Activated naive CD4-positive, alpha-beta T cell treated with anti-CD3 and anti-CD28 coated beads, Interleukin-2, amount 50 U/mL, for 16 hours (primary cell): Measurements from ENCODE around the gene TLK1.
"Not testable (repeated sequence)": the region's sequence is repeated elsewhere in the genome, so short reads cannot be mapped to it uniquely, and the experiment has no call there.

Experiments
- DNase-seq: peaks from one replicate; pipeline ENCODE4 v3.0.0-alpha.2; 2020

Gene TLK1

DNA sequence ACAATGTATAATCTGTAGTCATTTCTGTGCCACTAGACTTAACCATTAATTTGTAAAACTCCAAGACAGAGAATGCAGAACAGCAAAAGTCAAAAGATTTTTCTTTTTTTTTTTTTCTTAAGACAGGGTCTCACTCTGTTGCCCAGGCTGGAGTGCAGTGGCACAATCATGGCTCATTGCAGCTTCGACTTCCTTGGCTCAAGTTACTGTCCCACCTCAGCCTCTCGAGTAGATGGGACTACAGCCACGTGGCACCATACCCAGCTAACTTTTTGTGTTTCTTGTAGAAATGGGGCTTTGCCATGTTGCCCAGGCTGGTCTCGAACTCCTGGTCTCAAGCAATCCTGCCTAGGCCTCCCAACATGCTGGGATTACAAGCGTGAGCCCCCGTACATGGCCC lies 80.1 kb downstream of the TLK1 start:
- DNase-seq, result no peak

DNA sequence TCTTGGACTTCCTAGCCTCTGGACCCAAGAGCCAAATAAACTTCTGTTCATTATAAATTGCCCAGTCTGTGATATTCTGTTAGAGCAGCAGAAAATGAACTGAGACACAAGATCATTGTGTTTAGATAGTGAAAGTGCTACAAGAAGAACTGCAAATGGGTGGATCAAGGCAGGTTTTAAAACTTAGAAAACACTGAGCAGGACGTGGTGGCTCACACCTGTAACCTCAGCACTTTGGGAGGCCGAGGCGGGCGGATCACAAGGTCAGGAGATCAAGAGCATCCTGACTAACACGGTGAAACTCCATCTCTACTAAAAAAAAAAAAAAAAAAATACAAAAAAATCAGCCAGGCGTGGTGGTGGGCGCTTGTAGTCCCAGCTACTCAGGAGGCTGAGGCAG lies 84.3 kb downstream of the TLK1 start:
- DNase-seq, result not testable (repeated sequence)

DNA sequence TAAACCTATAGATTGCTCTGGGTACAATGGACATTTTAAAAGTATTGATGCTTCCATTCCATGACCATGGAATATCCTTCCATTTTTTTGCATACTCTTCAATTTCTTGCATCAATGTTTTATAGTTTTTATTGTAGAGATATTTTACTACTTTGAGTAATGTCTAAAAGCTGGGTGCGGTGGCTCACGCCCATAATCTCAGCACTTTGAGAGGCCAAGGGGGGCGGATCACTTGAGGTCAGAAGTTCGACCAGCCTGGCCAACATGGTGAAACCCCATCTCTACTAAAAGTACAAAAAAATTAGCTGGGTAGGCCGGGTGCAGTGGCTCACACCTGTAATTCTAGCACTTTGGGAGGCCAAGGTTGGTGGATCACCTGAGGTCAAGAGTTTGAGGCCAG lies 88.5 kb downstream of the TLK1 start:
- DNase-seq, result no peak

DNA sequence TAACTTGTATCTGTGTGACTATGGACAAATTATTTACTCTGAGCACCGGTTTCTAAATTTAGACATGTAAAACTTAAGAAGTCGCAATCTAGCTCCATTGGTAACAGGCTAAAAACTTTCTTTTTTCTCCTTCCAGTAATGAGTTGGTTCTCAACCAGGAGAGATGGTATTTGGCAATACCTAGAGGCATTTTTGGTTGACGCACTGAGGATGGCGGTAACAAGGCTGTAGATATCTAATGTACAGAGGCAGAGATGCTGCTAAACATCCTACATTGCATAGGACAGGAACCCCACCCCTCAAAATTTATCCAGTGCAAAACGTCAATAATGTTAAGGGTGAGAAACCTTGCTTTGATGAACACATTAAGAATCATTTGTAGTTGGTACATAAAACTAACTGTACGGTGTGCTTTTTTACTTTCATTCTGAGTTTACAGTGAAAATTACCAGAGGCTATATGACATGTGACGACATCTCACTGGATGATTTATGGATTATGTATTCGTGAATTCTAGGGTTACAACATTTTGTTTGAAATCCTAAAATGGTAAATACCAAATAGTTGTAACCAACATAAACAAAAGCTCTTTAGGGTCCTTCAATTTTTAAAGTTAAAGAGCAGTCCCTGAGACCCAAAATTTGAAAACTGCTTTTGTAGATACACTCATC lies 91.3 kb downstream of the TLK1 start:
- no peak for DNase-seq

DNA sequence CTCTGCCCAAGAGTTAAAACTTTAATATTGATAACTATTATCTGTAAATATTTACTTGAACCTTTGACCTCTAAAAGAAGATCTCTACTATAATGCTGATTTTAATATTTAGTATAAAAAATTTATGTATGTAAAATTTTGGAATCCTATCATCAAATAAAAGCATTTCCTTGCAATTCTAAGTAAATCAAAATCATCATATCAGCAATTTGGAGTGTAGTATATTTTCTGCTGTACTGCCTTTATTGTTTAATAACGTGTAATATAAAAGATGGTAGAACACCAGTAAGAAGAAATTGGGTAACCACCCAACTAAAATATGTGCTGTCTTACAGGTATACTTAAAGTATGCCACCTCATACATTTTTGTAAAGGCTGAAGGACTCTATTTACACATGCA lies 94.6 kb downstream of the TLK1 start:
- no peak for DNase-seq

DNA sequence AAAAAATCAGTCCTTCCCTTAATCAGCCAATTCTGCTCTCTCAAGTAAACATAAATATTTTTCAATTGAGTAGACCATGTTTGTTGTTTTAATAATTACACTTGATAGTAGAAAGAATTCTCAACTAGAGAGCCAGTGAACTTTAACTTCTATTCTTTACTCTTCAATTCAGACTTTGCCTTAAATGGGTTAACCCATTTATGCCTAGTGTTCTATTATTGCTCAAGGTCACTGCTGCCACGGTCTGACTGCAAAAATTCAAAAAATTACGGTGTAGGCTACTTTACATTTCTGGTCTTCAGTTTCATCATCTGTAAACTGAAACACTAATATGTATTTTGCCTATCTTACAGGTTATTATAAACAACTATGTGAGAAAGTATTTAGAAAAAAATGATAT lies 103.1 kb downstream of the TLK1 start:
- no peak for DNase-seq

DNA sequence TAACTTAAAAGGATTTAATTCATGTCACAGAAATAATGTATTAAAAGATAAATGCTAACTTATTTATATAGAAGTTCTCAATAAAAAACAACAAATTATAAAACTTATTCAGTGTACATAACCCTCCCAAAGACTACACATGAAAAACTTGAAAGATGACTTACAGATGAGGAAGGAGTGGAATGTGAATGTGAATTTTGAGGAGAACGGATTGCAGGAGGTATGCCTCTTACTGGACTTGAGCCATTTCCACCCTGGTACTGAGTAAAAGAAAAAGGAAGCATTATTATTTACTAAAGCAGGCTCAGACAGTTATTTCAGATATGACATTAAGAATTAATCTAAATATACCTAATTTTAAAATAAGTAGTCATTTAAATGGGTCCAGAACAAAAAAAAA lies 104.4 kb downstream of the TLK1 start:
- DNase-seq, result no peak

DNA sequence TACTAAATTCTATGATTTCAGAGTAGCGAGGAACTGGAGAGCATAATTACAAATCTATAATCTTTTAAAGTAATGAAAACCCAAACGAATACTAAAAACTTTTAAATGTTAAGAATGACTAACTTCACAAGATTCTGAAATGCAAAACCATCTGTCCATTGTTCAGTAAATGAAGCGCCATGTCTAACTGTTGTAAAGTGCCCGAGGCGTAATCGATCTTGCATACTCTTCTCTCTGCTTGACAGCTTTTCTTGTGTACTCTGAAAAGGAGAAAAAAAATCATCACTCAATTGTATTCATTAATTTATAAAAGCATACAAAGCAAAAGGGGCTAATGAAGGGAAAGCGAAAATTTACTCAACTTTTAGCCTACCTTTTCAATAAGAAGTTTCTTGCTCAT lies 111.0 kb downstream of the TLK1 start:
- no peak for DNase-seq

DNA sequence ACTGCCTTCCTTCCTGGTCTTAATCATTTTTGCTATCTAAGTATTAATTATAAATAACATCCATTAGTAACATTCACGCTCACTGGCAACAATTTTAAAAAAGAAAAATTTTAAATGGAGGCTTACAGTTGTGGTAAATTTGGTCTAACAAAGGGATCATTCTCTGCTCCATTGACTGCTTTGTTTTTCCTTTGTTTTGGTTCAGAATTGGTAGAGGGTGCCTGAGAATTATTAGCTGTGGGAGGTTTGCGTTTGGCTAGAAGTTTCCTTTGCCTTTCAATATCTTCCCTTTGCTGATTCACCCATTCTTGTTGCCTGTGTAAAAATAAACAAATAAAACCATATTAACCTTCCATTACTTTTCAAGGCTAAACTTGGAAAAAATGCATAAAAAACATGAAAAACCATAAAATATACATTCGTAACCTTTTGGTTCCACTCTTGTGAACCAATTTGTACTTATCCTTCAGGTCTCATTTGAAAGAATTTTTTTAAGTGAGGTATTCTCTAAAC lies 114.6 kb downstream of the TLK1 start:
- DNase-seq, result no peak

DNA sequence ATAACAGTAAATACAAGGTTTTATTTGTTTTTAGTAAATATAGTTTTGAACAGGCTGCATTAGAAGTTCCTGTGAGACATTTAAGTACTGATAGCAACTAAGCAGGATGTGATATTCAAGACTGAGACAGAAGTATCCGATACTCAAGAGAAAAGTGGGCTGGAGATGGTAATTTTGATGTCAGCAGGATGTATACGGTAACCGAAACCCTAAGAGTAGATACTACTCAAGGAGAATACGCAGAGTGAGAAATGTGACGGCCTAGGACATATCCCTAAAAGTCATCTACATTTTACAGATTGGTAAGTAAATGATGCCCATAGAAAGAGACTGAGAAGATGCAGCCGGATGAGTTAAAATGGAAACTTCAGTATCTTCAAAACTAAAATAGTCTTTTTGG lies 116.3 kb downstream of the TLK1 start:
- DNase-seq, result no peak

DNA sequence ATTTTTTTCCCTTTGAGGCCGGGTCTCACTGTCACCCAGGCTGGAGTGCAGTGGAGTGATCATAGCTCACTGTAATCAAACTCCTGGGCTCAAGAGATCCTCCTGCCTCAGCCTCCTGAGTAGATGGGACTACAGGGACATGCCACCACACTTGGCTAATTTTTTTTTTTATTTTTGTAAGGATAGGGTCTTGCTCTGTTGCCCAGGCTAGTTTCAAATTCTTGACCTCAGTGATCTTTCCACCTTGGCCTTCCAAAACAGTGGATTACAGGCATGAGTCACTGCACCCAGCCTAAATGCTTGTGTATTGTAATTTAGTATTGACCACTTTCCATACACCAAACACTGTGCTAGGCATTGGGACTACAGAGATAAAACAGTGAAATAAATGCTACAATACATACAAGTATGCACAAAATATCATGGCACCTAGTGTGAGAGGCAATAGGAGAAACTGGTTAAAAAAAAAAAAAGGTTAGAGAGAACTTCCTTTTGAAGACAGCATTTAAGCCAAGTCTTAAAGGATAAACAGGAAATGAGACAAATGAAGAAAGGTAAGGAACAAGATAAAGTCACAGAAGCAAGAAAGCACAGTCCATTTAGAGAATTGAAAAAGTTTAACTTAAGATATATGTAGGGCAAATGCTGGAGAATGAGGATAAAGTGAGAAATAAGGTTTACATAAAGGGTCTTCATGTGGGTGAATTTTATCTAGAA lies 118.3 kb downstream of the TLK1 start:
- no peak for DNase-seq

DNA sequence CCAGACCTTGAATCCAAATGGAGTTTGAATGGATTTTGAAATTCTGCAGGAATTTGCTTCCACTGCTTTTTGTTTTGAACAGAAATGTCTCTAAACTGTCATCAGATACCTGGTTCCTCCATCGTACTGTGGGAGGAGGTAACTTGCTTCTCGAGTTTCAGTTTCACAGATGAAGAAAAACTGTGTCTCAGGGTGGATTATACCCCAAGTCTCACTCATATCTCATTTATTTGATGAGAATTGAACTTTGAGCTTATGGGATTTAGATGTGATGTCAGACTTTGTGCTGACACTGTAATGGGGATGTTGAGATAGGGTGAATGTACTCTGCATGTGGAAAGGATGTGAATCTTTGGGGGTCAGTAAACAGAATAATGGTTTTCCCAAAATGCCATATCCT lies 124.2 kb downstream of the TLK1 start:
- no peak for DNase-seq

DNA sequence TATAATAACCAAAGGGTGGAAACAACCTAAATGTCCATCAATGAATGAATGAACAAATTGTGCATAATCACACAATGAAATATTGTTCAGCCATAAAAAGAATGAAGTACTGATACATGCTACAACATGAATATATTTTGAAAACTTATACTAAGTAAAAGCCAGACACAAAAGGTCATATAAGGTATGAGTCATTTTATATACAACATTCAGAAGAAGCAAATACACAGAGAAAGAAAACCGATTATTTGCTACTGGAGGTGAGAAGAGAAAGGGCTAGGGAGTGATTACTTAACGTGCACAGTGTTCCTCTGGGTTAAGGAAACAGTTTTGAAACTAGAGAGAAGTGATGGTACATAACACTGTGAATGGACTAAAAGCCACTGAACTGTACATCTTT lies 126.4 kb downstream of the TLK1 start:
- DNase-seq, result no peak

DNA sequence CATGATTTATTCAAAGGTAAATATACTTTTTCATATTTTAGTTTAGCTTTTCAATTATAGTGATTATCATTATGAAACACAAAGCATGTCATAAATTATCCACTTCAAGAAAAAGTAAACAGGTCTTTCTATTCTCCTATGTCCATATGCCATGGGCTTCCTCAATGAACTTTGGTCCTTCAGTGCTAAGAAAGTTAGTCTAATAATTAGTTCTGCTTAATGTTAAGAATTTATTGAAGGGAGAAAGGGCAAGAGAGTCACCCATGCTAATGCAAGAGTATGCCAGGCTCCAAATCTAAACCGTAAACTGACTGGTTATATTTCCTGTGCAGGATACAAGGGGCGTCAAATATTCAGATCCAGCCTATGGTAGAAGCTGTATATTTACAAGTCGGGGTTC lies 135.5 kb downstream of the TLK1 start:
- DNase-seq, result no peak

DNA sequence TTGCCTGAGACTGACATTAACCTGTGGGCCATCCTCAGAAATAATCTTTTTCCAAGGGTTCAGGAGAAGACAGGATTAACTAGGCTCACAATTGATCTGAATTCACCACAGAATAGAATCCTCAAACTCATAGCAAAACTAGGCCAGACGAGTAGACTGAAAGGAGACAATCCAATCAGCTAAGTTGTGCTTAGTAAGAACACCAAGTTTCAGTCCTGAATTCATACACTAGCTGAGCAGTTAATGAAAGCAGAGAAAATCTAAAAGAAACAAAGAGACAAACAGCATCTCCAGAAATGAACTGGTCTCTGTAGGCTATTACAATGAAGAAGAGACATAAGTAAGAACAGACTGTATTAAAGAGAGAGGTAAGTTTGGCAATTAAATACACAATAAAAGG lies 142.2 kb downstream of the TLK1 start:
- DNase-seq, result no peak

DNA sequence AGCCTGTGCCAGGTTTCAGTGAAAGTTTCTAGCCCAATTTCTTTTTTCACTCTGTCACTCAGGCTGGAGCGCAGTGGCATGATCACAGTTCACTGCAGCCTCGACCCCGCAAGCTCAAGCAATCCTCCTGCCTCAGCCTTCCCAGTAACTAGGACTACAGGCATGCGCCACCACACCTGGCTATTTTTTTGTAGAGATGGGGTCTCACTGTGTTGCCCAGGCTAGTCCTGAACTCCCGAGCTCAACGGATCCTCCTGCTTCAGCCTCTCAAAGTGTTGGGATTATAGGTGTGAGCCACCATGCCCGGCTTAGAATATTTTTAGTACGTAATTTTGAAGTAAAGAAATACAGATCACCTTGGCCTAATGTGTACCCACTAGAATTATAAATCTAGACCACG lies 144.6 kb downstream of the TLK1 start:
- DNase-seq, result no peak

DNA sequence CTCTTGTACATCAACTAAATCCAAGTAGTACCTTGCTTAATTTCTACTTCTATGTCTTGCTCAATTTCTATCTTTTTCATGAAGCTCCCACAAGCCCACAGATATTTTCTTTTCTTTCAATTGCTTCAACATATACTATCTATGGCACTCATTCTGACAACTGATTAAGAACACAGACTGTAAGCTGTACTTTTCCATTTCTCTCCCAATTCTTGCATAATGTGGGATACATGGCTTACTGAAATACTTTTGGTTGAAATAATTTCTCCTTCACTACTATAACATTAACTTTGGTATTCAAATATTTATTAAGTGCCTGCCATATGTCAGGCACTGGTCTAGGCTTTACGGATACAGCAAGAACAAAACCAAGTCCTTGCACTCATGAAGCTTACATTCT lies 146.8 kb downstream of the TLK1 start:
- no peak for DNase-seq

DNA sequence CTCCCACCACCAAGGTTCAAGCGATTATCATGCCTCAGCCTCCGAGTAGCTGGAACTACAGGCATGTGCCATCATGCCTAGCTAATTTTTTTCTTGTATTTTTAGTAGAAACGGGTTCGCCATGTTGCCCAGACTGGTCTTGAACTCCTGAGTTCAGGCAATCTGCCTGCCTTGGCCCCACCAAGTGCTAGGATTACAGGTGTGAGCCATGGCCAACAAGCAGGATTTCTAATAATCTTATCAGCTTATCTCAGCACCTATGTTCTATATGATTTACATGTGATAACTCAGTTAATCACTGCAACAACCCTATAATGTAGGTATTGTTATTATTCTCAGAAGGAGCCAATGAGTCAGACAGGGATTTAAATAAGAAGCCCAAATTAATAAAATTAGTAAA lies 151.3 kb downstream of the TLK1 start:
- no peak for DNase-seq

DNA sequence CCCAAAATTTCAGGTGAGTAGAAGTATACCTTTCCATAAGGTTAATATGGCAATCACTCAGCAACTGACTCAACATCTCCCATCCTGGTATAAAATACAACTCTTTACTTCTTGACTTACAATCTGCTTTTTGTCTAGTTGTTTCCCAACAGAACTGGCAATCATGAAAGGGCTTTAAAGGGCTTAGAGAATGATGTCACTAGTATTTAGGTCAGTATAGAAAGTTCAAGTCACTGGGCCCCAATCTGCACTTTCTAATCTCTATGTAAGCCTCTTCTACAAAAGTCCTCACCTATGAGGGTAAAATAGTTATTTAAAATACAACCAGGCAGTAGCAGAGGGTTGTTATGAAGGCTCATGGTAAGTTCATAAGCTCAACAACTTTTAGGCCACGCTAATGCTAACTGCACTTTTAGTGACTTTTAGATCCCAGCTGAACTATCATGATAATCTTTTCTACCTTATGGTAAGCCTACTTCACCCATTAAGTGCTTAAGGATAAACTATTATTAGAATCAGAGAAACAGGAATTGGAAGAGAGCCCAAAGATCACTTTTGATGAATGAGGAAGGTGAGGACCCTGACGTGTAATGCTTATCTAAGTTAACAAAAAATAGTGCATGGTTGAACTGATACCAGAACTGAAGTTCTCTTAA lies 152.0 kb downstream of the TLK1 start:
- no peak for DNase-seq

DNA sequence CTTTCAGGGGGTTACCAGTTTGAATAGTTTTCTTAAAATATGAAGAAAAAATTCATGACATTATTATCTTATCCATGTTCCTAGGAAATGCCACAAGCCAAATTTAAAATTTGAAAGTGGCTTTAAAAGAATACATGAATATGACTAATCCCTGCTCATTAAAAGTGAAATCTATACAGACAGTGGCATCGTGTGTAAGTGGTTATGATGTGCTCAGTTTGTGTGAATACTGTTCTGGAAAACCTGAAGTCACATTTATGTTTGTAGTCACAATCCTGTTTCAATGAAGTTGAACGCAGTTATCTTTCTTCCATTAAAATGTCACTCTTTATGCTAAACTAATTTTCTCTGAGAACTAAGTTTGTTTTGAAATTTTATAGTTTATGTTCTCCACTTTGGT lies 155.9 kb downstream of the TLK1 start:
- DNase-seq, result no peak

DNA sequence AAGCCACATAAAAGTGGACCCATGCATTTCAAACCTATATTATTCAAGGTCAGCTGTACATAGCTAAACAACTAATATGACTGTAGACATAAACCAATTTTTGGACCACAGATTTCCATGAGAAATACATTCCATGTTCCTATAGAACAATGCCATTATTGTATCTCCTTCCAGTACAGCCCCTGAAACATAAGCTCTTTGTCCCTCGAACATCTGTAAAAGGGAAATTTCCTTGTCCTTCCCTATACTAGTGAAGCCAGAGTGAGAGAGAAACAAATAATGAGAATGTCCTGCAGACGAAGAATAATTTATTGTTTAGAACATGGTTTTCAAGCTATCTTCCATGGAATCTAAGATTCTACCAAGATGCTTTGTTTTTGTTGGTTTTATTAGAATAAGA lies 156.3 kb downstream of the TLK1 start:
- no peak for DNase-seq

DNA sequence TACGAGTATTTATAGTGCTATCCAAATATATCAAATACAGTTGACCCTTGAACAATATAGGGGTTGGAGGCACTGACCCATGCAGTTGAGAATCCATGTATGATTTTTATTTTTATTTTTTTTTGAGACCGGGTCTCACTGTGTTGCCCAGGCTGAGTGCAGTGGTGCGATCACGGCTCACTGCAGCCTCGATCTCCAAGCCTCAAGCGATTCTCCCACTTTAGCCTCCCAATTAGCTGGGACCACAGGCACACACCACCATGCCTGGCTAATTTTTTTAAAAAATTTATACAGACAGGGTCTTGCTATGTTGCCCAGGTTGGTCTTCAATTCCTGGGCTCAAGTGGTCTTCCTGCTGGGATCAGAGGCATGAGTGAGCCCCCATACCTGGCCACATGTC lies 161.0 kb downstream of the TLK1 start:
- DNase-seq, result no peak

DNA sequence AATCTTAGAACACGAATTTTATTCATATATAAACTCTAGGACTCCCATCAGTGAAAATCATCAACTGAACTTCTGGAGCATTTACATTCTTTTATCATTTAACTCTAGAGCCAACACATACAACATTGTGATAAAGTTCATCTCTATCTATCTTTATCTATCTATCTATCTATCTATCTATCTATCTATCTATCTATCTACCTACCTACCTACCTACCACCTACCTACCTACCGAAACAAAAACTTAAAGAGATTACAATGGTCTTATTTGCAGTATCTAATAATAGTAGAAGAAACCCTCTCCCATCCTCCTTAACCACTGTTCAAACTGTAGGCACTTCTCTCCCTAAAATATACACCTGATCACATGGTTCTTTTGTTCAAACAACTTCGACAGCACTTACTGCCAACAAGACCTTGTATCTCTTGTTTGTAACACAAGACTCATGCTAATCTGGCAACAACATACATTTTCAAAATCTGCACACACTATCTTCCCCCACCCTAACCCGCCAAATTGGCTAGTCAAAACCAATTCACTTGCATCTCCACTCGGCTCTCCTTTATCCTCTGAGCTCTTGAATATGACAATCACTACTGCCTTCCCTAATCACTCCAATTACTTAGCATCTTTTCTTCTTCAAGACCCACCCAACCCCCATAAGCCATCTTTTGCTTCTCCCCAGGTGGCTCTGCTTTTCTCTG lies 162.6 kb downstream of the TLK1 start:
- DNase-seq, result no peak

DNA sequence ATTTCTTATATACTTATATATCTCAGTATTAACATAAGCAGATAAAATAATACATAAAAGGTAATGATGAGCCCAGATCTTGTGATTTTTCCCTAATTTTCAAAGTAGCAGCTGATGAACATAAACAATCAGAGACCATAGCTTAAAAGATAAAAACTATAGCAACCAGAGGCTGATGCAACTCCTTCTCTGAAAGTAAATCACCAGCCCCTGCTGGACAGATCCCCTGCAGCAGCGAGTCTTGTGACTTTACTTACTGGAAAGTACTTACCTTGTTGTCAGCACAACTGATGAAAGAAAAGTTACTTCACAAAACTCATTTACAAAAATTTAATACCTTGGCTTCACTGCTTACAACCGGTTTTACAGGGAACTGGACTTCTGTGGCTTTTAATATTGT lies 164.4 kb downstream of the TLK1 start:
- DNase-seq, result no peak
